Uterus (tissue), 2 donors: Measurements from ENCODE around the gene INPP5B.

Experiments
- CTCF ChIP-seq, 4 experiments: fragments of 200-600 bp in 2 of 4; fragments of 450-650 bp in 2 of 4; sonication (generic) in 2 of 4; IDR thresholded peaks; one replicate each; pipeline ENCODE4 v1.5.1; 2016 to 2019; ENCODE audit warnings: antibody characterized with exemption in 4 of 4, mild to moderate bottlenecking in 2 of 4, moderate library complexity in 1 of 4
- POLR2A ChIP-seq, 2 donors: fragments of 450-650 bp; IDR thresholded peaks; one replicate each; pipeline ENCODE4 v1.6.1; 2016; ENCODE audit warnings: antibody characterized with exemption in 2 of 2, mild to moderate bottlenecking in 1 of 2, moderate library complexity in 1 of 2

GRCh38 chr1:37915476-37916093 lies 31.3 kb downstream of the INPP5B start:
- TF ChIP-seq CTCF (IDR thresholded peaks at IDR 0.05): no peak
- no peak for TF ChIP-seq POLR2A (IDR thresholded peaks at IDR 0.05)
